Mesodermal cell (in vitro differentiated cells): Measurements from ENCODE around the gene LTC4S.
A peak's percentile ranks its signal among the peaks of the same experiment; 100 is the strongest.

Source experiments
- H3K27ac ChIP-seq: 2 replicates; pipeline ENCODE4 v1.7.0; 2013; ENCODE audit warnings: mild to moderate bottlenecking, low read depth, low read length, moderate library complexity; ENCODE audit not compliant: severe bottlenecking
- H3K36me3 ChIP-seq: 2 replicates; pipeline ENCODE4 v1.7.1; 2013; ENCODE audit warnings: mild to moderate bottlenecking, low read length, moderate library complexity; ENCODE audit not compliant: control insufficient read depth, insufficient read depth
- H3K4me1 ChIP-seq: one replicate; pipeline ENCODE4 v1.7.1; 2013; ENCODE audit warnings: mild to moderate bottlenecking, low read length; ENCODE audit not compliant: insufficient read depth, control insufficient read depth, poor library complexity, severe bottlenecking
- H3K4me3 ChIP-seq: 2 replicates; pipeline ENCODE4 v1.7.0; 2013; ENCODE audit warnings: low read length, control low read depth, mild to moderate bottlenecking; ENCODE audit not compliant: insufficient read depth, poor library complexity, severe bottlenecking; ENCODE audit errors: extremely low read depth
- H3K9me3 ChIP-seq: 2 replicates; pipeline ENCODE4 v1.7.1; 2013; ENCODE audit warnings: mild to moderate bottlenecking, low read length, moderate library complexity; ENCODE audit not compliant: control insufficient read depth
- WGBS, 2 experiments: methylation state at CpG; one replicate each; pipeline ENCODE4 v1.1.5; 2013; ENCODE audit warnings: missing lambda C conversion rate in 2 of 2; ENCODE audit not compliant: insufficient coverage in 2 of 2; 5-methylcytosine and 5-hydroxymethylcytosine counted together

The LTC4S gene

DNA sequence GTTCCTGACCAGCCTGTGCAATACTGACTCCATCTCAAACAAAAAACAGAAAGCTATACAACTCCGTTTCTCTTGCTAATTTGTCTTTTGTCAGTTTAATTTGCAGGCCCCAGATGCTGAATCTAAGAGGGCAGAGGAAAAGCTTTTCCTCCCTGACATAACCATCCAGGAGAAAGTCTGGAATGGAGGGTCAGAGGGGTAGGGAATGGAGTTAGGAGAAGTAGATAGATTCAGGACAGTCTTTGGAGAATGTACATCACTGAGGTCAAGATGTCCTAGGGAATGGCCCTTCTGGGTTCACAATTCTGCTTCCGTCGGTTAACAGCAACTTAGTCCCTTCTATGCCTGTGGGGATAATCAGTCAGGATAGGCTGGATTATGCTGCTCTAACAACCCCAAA lies 20.3 kb downstream of the LTC4S start:
- H3K27ac ChIP-seq: no peak overlapping the region
- peaks cover 10% of the 10 kb centered on the region for H3K4me1 ChIP-seq
- H3K36me3 ChIP-seq: peaks cover 54% of the 10 kb centered on the region
- H3K4me3 ChIP-seq: no peak overlapping the region
- no CpG with 5 or more reads among the region's 3 CpGs for WGBS, 2 experiments
- no peaks in the 10 kb centered on the region for H3K9me3 ChIP-seq

GRCh38 chr5:179815491-179816249 lies 21.9 kb downstream of the LTC4S start:
- H3K4me3 ChIP-seq: no peak overlapping the region
- H3K27ac ChIP-seq: no peak overlapping the region
- 95 to 96% methylated on average over 14 to 21 of the region's 21 CpGs for WGBS, 2 experiments
- no peaks in the 10 kb centered on the region for H3K9me3 ChIP-seq
- H3K36me3 ChIP-seq: peaks cover 51% of the 10 kb centered on the region
- H3K4me1 ChIP-seq: peaks cover 25% of the 10 kb centered on the region

DNA sequence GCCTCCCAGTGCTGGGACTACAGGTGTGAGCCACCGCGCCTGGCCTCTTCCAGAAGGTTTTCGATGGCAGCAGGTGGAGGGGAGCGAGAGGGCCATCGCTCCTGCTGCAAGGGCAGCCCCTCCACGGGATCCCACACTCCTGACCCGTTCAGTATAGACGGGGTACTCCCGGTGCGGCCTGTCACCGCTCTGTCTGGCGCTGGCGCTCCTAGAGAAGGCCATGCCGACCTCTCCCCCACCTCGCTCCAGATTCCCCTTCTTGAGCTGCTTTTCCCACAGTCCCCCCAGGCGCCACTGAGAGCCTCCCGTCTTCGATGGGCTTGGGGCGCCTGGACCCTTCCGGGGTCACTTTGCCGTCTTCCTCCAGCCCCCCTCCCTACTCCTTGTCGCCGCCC lies 22.6 kb downstream of the LTC4S start:
- Histone ChIP-seq H3K4me1 (peaks cover 25% of the 10 kb centered on the region), H3K4me3 (no peak overlapping the region), H3K27ac (no peak overlapping the region), H3K36me3 (peaks cover 44% of the 10 kb centered on the region), H3K9me3 (no peaks in the 10 kb centered on the region)
- 78 to 83% methylated on average over 19 of the region's 23 CpGs for WGBS, 2 experiments

- H3K36me3 ChIP-seq: peaks cover 39% of the 10 kb centered on the region
- H3K9me3 ChIP-seq: no peaks in the 10 kb centered on the region
- H3K4me1 ChIP-seq: peaks cover 25% of the 10 kb centered on the region
- WGBS, 2 experiments: 6 to 9% methylated on average over 18 to 58 of the region's 72 CpGs
- no peak overlapping the region for H3K27ac ChIP-seq
- H3K4me3 ChIP-seq: peak overlapping the region; percentile 28
Measured at GRCh38 chr5:179816796-179817469, 23.1 kb downstream of the LTC4S start.

DNA sequence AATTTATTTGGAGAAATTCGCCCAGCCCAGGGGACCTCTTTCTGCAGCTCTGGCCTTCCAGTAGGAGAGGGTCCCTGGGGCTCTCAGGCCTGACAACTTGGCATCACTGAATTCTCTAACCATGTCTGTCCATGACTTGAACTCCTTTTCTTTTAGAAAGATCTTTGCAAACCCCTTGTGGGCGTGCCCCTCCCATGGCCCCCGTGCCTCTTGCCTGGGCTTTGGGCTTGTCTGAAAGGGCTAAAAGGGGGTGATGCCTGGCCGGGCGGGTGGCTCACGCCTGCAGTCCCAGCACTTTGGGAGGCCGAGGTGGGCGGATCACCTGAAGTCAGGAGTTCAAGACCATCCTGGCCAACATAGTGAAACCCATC lies 23.7 kb downstream of the LTC4S start:
- peaks cover 38% of the 10 kb centered on the region for H3K36me3 ChIP-seq
- no peaks in the 10 kb centered on the region for H3K9me3 ChIP-seq
- WGBS, 2 experiments: 51 to 81% methylated on average over 3 to 6 of the region's 8 CpGs
- no peak overlapping the region for H3K4me3 ChIP-seq
- H3K4me1 ChIP-seq: peaks cover 29% of the 10 kb centered on the region
- no peak overlapping the region for H3K27ac ChIP-seq

DNA sequence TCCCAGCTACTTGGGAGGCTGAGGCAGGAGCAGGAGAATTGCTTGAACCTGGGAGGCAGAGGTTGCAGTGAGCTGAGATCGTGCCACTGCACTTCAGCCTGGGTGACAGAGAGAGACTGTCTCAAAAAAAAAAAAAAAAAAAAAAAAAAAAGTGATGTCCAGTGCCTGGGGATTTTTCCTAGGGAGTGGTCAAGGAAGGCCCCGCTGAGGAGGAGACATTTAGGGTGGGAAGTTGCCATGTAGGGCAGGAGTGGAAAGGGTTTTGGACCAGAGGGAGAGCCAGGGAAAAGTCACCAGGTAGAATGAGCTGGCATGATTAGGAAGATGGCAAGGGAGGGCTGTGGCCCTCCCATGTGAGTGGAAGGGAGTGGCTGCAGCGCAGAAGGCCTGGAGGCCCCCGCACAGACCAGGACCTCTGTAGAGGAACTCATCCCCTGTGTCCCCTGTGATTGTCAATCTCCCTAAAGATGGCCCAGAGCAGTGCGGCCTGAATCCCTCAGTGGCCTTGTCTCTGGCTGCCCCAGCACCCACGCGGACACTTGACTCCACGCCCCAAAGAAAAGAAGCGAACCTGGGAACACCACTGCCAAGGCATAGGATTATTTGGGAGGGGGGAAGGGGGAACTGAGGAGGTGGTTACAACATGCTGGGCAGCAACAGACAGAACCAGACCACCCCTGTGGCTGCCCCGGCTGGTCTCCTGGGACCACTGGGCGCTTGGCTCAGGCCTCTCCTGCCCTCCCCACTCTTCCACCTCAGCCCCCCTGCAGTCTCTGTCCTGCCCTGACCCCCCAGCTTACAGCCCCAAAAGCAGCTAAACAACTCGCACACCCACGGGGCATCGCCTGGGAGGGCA lies 24.3 kb downstream of the LTC4S start:
- no peak overlapping the region for H3K4me3 ChIP-seq
- H3K36me3 ChIP-seq: peaks cover 38% of the 10 kb centered on the region
- no peaks in the 10 kb centered on the region for H3K9me3 ChIP-seq
- H3K4me1 ChIP-seq: peaks cover 33% of the 10 kb centered on the region
- H3K27ac ChIP-seq: peak overlapping the region; percentile 94
- 72 to 90% methylated on average over 9 to 13 of the region's 14 CpGs for WGBS, 2 experiments

DNA sequence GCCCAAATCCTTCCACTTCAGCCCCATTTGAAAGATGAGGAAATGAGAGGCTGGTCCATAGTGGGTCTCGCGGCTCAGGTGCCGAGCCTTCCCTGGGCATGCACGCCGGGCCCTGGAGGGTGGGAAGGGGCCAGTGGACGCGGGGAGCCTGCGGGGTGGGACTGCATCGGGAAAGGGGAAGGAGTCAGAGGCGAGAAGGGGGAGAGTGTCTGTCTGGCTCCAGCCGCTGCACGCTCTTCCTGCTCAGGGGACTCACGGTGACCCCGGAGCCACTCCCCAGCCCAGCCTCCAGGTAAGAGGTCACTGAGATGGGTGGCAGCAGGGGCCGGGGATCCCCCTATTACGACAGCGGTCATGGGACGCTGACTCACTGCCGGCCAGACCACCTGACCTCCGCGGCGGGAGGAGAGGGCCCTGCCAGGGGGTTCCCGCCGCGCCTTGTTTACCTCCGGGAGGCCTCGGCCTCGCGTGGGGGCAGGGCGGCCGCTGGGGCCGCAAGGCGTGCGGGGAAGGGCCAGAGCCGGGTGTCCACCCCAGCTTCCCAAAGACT lies 25.0 kb downstream of the LTC4S start:
- WGBS, 2 experiments: 10 to 13% methylated on average over 18 to 31 of the region's 35 CpGs

GRCh38 chr5:179819296-179820126 lies 25.7 kb downstream of the LTC4S start:
- no peak overlapping the region for H3K4me3 ChIP-seq
- H3K27ac ChIP-seq: peak overlapping the region; percentile 94
- H3K36me3 ChIP-seq: peaks cover 38% of the 10 kb centered on the region
- no peaks in the 10 kb centered on the region for H3K9me3 ChIP-seq
- H3K4me1 ChIP-seq: peaks cover 33% of the 10 kb centered on the region
- WGBS, 2 experiments: 43 to 53% methylated on average over 16 to 24 of the region's 26 CpGs

More for the DNA sequence above, 25.0 kb downstream of the LTC4S start:
- peaks cover 38% of the 10 kb centered on the region for H3K36me3 ChIP-seq
- peak overlapping the region; percentile 94 for H3K27ac ChIP-seq
- peaks cover 33% of the 10 kb centered on the region for H3K4me1 ChIP-seq
- H3K4me3 ChIP-seq: peak overlapping the region; percentile 14
- H3K9me3 ChIP-seq: no peaks in the 10 kb centered on the region

- H3K9me3 ChIP-seq: no peaks in the 10 kb centered on the region
- peaks cover 33% of the 10 kb centered on the region for H3K4me1 ChIP-seq
- 81 to 91% methylated on average over 10 to 12 of the region's 12 CpGs for WGBS, 2 experiments
- H3K36me3 ChIP-seq: peaks cover 43% of the 10 kb centered on the region
- H3K27ac ChIP-seq: peak overlapping the region; percentile 94
- H3K4me3 ChIP-seq: no peak overlapping the region
Measured at GRCh38 chr5:179820127-179820482, 26.3 kb downstream of the LTC4S start.
